HG02938 (cell line): Measurements from ENCODE around the gene CSNK2A1.
"Not testable (repeated sequence)": the region's sequence is repeated elsewhere in the genome, so short reads cannot be mapped to it uniquely, and the experiment has no call there.

Experiments
- ATAC-seq: cut with Tn5 transposase; IDR thresholded peaks from one replicate; pipeline ENCODE4 v1.9.1; 2021; ENCODE audit warnings: mild to moderate bottlenecking, moderate library complexity; ENCODE audit not compliant: unreplicated experiment

Gene CSNK2A1

GRCh38 chr20:543369-544152 lies at the start of gene CSNK2A1:
Gene CSNK2A1, minus strand, starts transcription at chr20:543790. Its CDS starts 35,239 bp downstream, at chr20:508551.
- ATAC-seq: peak; percentile 92

- ATAC-seq: no peak
These were observed 48.9 kb upstream of the CSNK2A1 start for GRCh38 chr20:592506-592905.

GRCh38 chr20:591941-592340 lies 48.4 kb upstream of the CSNK2A1 start:
- ATAC-seq: no peak

- ATAC-seq: peak; percentile 79
These were observed 45.5 kb upstream of the CSNK2A1 start for GRCh38 chr20:588932-589672.

- ATAC-seq: no peak
These were observed 44.9 kb upstream of the CSNK2A1 start for GRCh38 chr20:588476-588875.

DNA sequence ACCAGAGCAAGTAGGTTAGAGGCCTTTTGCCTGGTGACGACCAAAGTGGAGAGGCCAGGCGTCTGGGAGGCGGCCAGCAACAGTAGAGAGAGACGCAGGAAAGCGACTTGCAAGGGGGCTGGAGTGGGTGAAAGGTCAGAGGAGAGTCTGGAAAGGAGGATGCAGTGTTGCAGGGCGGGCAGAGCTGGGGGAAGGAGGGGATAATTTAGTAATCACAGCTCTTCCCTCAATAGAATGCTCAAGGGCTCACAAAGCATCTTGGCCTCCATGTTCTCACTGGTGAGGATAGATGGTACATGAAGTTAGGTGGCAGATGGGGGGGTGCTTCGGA lies 41.3 kb upstream of the CSNK2A1 start:
- ATAC-seq: no peak

GRCh38 chr20:584161-584970 lies 40.8 kb upstream of the CSNK2A1 start:
- ATAC-seq: no peak

DNA sequence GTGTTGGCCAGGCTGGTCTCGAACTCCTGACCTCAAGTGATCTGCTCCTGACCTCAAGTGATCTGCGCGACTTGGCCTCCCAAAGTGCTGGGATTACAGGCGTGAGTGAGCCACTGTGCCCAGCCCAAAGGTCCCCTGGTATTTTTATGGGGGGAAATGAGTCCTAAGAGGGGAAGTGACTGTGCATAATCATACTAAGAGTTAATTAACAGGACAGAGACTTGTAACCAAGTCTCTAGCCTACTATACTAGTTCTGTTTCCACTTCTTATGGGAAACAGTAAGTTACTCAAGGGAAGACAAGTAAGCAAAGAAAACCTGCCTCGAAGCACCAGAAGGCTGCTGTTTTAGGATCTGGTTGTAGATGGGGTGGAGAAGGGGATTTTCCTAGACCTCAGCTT lies 38.6 kb upstream of the CSNK2A1 start:
- no peak for ATAC-seq

DNA sequence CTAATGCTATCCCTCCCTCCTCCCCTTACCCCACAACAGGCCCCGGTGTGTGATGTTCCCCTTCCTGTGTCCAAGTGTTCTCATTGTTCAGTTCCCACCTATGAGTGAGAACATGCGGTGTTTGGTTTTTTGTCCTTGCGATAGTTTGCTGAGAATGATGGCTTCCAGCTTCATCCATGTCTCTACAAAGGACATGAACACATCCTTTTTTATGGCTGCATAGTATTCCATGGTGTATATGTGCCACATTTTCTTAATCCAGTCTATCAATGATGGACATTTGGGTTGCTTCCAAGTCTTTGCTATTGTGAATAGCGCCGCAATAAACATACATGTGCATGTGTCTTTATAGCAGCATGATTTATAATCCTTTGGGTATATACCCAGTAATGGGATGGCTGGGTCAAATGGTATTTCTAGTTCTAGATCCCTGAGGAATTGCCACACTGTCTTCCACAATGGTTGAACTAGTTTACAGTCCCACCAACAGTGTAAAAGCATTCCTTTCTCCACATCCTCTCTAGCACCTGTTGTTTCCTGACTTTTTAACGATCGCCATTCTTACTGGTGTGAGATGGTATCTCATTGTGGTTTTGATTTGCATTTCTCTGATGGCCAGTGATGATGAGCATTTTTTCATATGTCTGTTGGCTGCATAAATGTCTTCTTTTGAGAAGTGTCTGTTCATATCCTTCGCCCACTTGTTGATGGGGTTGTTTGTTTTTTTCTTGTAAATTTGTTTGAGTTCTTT lies 35.5 kb upstream of the CSNK2A1 start:
- not testable (repeated sequence) for ATAC-seq

DNA sequence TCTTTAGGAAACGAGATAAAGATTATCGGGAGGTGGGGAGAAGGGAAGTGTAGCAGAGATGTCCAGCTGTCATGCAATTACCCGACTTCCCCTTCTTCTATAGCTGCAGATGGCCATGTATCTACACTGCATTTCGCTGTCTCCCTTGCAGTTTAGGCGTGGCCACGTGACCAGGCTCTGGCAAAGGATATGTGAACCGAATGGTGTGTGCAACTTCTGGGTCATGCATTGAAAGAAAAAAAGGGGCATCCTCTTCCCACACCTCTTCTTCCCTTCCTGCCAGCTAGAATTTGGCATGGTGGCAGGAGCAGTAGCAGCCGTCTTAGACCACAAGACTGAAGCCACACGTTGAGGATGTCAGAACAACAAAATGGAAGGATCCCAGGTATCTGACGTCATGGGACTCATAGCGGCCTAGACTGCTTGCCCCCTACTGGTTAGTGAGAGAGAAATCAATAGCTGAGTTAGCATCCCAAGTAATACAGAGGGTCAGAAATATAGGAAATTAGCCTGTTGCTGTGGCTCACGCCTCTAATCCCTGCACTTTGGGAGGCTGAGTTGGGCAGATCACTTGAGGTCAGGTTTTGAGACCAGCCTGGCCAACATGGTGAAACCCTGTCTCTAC lies 33.7 kb upstream of the CSNK2A1 start:
- no peak for ATAC-seq

GRCh38 chr20:576156-576555 lies 32.6 kb upstream of the CSNK2A1 start:
- ATAC-seq: no peak

- ATAC-seq: no peak
These were observed 31.6 kb upstream of the CSNK2A1 start for GRCh38 chr20:575230-575629.

GRCh38 chr20:574297-574942 lies 30.8 kb upstream of the CSNK2A1 start:
- no peak for ATAC-seq

DNA sequence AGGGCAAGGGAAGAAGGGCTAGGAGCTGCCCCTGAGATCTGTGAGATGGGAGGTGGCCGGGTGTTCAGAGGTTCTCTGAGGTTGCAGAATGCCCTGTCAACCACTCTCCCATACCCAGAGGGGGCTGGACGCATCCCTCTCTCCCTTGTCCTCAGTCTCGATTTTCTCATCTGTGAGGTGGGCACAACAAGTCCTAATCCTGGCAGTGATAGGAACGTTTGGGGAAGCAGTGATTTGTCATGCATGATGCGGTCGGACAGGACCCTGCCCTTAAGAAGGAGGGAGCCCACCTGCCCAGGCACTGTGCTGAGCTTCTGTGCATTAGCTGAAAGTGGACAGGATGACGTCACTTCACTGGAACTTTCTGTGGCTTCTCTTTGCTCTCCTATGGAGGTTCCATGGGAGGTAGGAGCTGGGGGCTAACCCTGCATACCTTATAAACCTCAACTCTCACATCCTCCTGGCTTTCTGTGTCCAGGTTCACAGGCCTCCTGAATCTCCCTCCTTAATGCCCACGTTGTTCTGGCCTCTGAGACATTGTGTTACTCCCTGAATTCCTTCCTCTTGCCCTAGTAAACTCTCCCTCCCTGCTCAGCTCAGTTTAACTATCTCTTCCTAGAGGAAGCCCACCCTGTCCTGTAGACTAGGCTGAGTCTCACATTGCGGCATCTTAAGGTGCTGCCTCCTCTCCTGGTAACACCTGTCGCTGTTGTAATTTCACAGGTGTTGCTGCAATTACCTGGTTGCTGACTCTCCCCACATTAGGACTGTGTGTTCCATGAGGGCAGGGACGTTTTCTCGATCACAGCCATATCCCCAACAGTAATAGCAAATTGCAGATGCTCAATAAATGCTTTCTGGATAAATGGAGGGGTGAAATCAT lies 30.1 kb upstream of the CSNK2A1 start:
- ATAC-seq: no peak

GRCh38 chr20:572727-573126 lies 29.1 kb upstream of the CSNK2A1 start:
- no peak for ATAC-seq

DNA sequence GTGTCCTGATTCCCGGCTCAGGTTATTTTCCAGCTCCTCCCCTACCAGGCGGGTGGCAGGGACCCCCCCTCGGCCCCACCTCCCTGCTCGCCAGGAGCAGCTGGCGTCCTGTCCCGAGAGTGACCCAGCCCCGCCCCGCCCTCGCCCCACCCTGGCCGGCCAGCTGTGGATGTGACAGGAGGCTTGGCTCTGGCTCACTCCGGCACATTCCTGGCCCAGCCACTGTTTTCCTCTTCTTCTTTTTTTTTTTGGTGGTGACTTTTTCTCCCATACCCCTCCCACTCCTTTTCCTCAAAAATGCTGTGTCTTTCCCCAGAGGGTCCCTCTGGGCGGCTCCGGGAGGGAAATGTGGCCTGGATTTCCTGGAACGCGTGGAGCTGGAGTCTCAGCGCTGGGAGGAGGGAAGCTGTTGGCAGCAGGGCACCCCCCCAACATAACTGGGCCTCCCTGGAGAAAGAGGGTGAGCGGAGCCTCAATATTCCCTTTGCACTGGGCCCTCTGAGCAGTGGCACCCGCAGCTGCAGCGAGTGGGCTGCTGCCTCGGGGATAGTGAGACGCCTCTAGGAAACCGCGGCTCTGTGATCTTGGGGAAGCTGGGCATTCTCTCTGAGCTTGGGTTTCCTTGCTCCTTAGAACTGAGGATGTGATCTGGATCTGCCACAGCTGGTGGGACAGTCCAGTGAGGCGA lies 28.3 kb upstream of the CSNK2A1 start:
- ATAC-seq: no peak

DNA sequence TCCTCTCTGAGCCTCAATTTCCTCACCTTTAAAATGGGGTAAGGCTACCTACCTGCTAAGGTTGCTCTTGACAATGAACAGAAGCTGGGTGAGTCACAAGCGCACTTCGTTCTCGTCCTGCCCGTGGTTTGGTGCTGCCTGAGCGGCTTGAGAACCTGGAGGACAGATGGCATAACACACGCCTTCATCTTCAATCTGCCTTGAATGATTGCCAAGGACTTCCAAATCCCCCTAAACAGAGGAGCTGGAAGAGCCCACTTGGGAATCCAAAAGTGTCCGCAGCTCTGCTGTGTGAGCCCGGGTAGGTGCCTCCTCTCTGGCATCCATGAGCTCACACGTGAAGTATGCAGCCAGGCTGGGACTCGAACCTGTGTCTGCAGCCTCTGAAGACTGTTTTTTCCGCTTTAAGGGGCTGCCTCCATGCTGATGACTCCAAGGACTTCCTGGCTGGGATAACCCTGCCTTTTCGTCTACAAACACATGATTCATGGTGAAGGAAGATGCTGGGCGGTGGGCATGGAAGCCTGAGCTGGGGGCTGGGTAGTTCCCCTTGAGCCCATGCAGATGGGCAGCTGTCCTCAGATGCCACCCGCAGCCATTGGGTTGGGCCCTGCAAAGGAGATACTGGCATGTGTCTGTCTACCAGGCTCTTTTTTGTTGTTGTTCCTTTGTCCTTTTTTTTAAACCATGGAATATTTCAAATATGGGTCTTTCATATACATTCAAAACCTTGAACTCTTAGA lies 25.3 kb upstream of the CSNK2A1 start:
- ATAC-seq: no peak
